Measurements from ENCODE around the gene MAP9.

- TF ChIP-seq CTCF (IDR thresholded peaks at IDR 0.05) (no peak), TEAD4 (IDR thresholded peaks at IDR 0.05; ENCODE audit: borderline replicate concordance, insufficient read depth) (no peak), GABPA (IDR thresholded peaks at IDR 0.05; ENCODE audit: low read depth) (no peak), USF1 (IDR thresholded peaks at IDR 0.05; ENCODE audit: borderline replicate concordance, low read depth) (no peak), FOXJ3 (CRISPR knock-in tag; IDR thresholded peaks at IDR 0.05) (no peak), SMC3 (IDR thresholded peaks at IDR 0.05; ENCODE audit: low read depth, low read length) (no peak), POLR2AphosphoS5 (IDR thresholded peaks at IDR 0.05; ENCODE audit: low read depth, low read length) (no peak), TAF1 (IDR thresholded peaks at IDR 0.05; ENCODE audit: borderline replicate concordance, low read depth, low read length) (no peak), EZH2phosphoT487 (IDR thresholded peaks at IDR 0.05; ENCODE audit: borderline replicate concordance, low read depth) (no peak), NFIC (IDR thresholded peaks at IDR 0.05; ENCODE audit: borderline replicate concordance) (no peak), RCOR1 (IDR thresholded peaks at IDR 0.05; ENCODE audit: low read length) (no peak), JUND (IDR thresholded peaks at IDR 0.05) (no peak)
Measured at GRCh38 chr4:155413451-155413850, 36.7 kb upstream of the MAP9 start.
